ENCODE data around the gene ADAM19.

DNA sequence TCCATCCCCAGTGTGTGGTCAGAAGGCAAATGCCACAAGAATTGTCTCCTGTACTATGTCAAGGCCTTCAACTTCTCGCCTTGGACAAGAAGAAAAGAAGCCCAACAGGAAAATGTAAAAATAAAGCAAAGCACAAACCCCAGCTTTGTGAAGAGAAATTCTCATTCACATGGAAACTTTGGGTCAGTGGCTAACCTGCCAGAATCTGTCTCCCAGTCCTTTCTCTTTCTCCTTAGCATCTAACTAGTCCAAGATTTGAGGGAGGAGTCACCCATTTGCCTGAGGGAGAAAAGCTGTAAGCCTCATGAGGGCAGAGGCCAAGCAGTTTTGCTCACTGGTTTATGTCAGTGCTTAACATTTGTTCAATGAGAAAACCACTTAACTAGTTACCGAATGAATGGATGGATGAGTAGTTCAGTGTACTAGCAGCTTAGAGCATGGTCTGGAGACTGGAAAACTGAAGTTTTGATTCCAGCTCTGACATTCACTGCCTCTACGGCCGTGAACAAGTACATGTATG lies 36.0 kb downstream of the ADAM19 start:
- TF ChIP-seq, protein P1, sequence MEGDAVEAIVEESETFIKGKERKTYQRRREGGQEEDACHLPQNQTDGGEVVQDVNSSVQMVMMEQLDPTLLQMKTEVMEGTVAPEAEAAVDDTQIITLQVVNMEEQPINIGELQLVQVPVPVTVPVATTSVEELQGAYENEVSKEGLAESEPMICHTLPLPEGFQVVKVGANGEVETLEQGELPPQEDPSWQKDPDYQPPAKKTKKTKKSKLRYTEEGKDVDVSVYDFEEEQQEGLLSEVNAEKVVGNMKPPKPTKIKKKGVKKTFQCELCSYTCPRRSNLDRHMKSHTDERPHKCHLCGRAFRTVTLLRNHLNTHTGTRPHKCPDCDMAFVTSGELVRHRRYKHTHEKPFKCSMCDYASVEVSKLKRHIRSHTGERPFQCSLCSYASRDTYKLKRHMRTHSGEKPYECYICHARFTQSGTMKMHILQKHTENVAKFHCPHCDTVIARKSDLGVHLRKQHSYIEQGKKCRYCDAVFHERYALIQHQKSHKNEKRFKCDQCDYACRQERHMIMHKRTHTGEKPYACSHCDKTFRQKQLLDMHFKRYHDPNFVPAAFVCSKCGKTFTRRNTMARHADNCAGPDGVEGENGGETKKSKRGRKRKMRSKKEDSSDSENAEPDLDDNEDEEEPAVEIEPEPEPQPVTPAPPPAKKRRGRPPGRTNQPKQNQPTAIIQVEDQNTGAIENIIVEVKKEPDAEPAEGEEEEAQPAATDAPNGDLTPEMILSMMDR (conservative IDR thresholded peaks at IDR 0.05; ENCODE audit: low read length): no peak
- no peak for TF ChIP-seq EZH2phosphoT487 (IDR thresholded peaks at IDR 0.05; ENCODE audit: borderline replicate concordance, low read depth, low read length)
